Measurements from ENCODE around the gene RARB.

RARB gene

GRCh38 chr3:25556447-25556846, 128.4 kb downstream of the RARB start:
- DNase-seq, result no peak

- no peak for DNase-seq
Measured at GRCh38 chr3:25557694-25558093, 129.6 kb downstream of the RARB start.

- DNase-seq, result no peak
Measured at GRCh38 chr3:25558121-25558520, 130.1 kb downstream of the RARB start.

- no peak for DNase-seq
Measured at GRCh38 chr3:25558796-25559195, 130.7 kb downstream of the RARB start.

GRCh38 chr3:25563601-25564000, 135.5 kb downstream of the RARB start:
- no peak for DNase-seq

DNA sequence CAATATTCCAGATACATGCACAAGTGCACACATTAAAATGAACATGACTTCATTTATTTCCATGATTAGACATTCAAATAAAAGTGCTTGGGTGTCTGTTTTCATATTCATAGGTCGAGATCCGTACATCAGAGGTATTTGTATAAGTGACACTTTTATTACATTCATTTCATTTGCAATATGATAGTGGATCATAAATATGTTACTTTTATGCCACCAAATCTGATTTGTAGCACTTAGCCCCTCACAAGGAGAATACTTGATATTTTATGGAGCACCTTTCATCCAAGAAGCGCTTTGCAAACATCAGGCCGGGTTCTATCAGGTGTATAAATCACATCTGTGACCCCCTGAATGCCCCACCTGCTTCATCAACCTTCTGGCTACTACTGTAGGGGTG, 136.0 kb downstream of the RARB start:
- DNase-seq, result no peak

GRCh38 chr3:25565807-25566206, 137.7 kb downstream of the RARB start:
- DNase-seq, result no peak

- no peak for DNase-seq
Measured at GRCh38 chr3:25566358-25566920, 138.4 kb downstream of the RARB start.

GRCh38 chr3:25567388-25567787, 139.3 kb downstream of the RARB start:
- no peak for DNase-seq

DNA sequence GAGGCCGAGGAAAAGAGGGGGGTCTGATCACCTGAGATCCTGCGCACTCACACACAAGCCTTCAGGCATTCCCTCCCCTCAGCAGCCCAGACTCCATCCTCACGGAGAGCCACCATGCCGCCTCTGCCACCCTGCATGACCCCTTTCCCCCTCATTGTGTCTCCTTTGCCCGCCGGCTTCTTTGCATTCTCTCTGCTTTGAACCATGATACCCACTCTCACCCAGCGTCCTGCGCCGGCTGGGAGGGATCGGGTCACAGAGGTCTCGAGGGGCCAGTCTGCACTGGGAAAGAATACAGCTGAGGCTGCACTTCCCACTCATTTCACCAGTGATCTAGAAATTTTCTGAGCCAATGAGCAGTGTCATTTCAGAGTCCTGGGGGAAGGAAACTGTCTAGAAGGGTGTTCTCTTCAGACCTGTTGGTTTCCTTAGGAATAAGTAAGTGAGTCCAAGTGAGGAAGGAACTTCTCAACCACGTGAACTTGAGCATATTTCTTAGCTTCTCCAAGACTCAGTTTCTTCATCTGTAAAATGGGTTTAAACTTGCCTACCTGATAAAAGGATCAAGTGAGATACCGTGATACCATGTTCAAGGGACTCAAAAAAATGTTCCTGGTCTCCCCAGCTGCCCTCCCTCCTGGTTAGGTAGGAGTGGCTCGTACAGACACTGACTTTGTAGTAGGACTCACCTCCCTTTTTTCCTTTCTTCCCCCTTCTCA, 139.9 kb downstream of the RARB start:
- DNase-seq, result no peak

DNA sequence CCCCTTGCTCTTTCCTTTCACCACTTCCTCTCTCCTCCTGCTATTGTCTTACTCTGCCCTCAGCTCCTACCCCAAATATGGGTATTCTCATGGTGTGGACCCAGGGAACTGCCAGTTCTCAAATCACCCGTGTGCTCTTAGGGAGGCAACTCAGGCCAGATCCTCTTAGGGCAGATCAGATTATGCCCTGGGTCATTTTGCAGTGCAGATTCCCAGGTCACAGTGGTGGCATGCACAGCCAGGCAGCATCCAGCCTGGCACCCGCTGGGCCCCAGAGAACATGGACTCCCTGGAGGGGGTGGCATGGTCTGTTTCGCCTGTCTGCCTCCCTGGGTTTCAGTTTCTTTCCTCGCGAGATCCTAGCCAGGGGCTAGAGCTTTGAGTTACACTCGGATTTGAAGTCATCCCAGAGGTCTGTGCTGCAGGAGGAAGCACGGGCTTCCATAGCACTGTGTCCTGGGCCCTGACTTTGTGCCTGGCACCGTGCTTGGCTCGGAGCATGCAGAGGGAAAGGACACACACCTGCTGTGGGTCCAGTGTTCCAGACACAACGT, 140.5 kb downstream of the RARB start:
- DNase-seq, result no peak

DNA sequence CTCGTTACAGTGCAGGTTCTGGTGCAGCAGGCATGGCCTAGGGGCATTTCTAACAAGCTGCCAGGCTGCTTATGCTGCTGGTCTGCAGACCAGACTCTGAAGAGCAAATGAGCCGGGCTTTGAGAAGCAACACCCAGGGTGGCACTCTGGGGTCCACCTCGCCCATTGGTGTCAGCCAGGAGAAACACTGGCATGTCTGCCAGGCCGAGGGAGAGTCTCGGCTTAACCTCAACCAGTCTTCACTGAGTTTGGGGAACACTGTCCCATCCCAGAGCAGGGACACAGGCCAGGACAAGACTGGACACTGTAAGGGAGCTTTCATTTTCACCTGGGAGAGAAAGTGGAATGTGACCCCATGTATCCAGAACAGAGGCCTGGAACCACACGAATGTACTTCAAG, 143.2 kb downstream of the RARB start:
- no peak for DNase-seq

DNA sequence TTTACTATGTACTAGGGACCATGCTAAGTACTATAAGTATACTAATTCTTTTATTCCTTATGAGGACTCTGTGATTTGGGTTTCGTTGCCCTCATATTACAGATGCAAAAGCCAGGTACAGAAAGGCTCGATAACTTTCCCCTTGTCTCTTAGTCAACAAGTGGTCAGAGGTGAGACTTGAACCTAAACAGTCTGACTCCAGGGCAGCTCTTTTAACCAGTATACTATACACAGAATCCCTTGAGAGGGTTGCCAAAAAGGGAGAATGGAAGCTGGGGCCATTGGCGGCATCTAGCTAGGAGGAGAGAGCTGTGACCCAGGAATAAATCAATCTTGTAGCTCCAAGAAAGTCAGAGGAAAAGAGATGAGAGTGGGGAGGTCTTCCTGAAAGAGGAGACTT, 144.3 kb downstream of the RARB start:
- DNase-seq, result no peak

DNA sequence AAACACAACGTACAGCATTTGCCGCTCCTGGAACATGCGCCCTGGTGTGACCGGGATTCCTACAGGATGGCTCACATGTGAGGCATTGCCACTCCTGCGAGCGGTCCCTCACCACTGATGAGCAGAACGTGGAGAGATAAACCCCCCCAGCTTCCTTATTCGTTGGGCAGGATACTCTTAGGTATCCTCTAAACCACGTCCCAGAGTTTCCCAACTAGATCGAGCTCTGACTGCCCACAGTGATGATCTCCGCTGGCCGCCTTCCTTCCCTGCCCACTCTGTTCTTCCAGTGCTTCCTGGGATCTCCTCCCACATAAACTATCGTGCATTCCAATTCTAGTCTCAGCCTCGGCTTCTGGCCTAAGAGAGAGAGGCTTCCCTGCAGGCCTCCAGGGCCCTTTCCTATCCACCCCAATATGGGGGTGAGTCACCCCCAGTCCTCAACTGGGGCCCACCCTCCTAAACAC, 144.9 kb downstream of the RARB start:
- no peak for DNase-seq

- DNase-seq, result no peak
Measured at GRCh38 chr3:25573386-25574171, 145.5 kb downstream of the RARB start.

- DNase-seq, result no peak
Measured at GRCh38 chr3:25574172-25574765, 146.2 kb downstream of the RARB start.

DNA sequence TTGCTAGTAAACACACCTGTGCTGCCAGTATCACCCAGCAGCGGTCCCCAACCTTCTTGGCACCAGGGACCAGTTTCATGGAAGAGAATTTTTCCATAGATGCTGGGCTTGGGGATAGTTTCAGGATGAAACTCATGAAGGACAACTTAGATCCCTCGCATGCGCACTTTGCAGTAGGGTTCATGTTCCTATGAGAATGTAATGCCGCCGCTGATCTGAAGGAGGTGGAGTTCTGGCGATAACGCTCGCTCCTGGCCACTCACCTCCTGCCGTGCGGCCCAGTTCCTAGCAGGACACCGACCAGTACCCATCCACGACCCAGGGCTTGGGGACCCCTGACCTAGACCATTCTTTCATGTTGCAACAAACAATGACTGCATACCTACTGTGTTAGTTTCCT, 146.9 kb downstream of the RARB start:
- no peak for DNase-seq

GRCh38 chr3:25576146-25576545, 148.1 kb downstream of the RARB start:
- DNase-seq, result no peak

DNA sequence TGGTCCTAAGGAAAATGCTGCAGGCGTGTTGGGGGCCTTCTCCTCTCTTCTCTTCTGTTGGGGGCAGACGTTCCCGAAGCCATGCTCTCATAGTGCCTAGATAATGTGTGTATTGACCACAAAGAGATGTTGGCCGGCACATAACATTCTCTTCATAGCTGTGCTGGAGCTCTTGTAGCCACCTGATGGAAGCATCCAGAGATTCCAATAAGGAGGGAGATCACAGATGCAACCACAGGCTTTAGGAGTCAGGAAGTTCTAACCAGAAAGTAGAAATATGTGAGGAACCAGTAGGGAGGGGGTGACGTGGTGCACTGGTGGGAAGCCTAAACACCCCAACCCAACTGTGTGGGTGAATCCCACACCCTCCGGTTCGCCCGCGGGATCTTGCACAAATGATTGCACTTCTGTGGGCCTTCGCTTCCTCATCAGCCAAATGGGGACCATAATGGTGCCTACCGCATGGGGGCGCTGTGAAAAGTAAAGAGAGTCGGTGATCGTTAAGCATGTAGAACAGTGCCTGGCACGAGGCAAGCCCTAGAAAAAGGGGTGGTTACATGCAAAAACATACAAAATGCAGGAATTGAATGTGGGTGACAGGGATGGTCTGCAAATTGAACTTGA, 148.9 kb downstream of the RARB start:
- DNase-seq, result no peak

- no peak for DNase-seq
Measured at GRCh38 chr3:25578059-25578458, 150.0 kb downstream of the RARB start.

- no peak for DNase-seq
Measured at GRCh38 chr3:25580534-25580933, 152.5 kb downstream of the RARB start.

DNA sequence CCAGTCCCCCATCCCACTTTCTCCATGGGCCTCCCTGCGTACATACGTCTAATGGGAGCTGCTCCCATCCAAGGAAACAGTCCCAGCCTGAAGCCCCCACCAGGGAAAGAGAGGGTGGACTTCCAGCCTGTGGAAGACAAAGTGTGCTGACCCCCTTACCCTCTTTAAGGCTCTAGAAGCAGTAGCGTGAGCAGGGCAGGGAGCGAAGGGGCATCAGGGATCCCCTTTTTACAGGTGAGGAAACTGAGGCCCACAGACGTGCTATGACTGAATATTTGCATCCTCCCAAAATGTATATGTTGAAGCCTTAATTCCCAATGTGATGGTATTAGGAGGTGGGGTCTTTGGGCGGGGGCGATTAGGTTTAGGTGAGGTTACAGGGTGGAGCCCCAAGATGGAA, 153.3 kb downstream of the RARB start:
- no peak for DNase-seq

- DNase-seq, result no peak
Measured at GRCh38 chr3:25581823-25582222, 153.8 kb downstream of the RARB start.

Data from DMS53 (cell line).